Left lung (tissue), 10 donors: ENCODE measurements around the gene COL4A2. TPM values are rescaled to one million over a fixed set of nuclear protein-coding genes. Genes with fewer than 3 reads are reported as not detected.

ENCODE experiments used
- ATAC-seq: fragments of 200-7000 bp; cut with Tn5 transposase; one replicate; pipeline ENCODE4 v1.9.1; 2020; ENCODE audit warnings: moderate library complexity
- DNase-seq, 4 donors: peaks; one replicate each; pipeline ENCODE4 v3.0.0-alpha.2; 2013 to 2020
- H3K27ac ChIP-seq, 2 donors: fragments of 200-600 bp; sonication (generic) in 1 of 2; one replicate each; pipeline versions ENCODE4 v1.5.0 to v1.8.0; 2020 to 2021
- H3K27me3 ChIP-seq, 2 donors: fragments of 200-600 bp; sonication (generic) in 1 of 2; one replicate each; pipeline versions ENCODE4 v1.5.0 to v1.8.0; 2020 to 2021
- H3K36me3 ChIP-seq, 2 donors: fragments of 200-600 bp; sonication (generic) in 1 of 2; one replicate each; pipeline versions ENCODE4 v1.5.0 to v1.8.0; 2020 to 2021
- H3K4me1 ChIP-seq, 2 donors: fragments of 200-600 bp; one replicate each; pipeline ENCODE4 v1.8.0; 2021
- H3K4me3 ChIP-seq, 2 donors: fragments of 200-600 bp; sonication (generic) in 1 of 2; one replicate each; pipeline versions ENCODE4 v1.5.0 to v1.8.0; 2020 to 2021; ENCODE audit warnings: mild to moderate bottlenecking in 1 of 2
- H3K9me3 ChIP-seq, 2 donors: fragments of 200-600 bp; sonication (generic) in 1 of 2; one replicate each; pipeline versions ENCODE4 v1.5.0 to v1.8.0; 2020 to 2021
- intact Hi-C, 2 donors: fragments of 100-400 bp; cut with DNase I; formaldehyde crosslinking; loops; one replicate each; pipeline versions ENCODE4 v1.11.2 to v1.14.2; 2022
- polyA plus RNA-seq, 6 donors: library from polyadenylated mRNA; unstranded; fragments of 120-200 nt; gene quantifications; one replicate each; pipeline ENCODE4 v1.2.1, GENCODE V29; 2013; ENCODE audit not compliant: insufficient read length in 6 of 6
- total RNA-seq, 2 donors: library from RNA; stranded (reverse); fragmentation: NEBNext Ultra II Directional; extraction: Animal tissue kit (Norgen Biotek cat#: 25700); gene quantifications; one replicate each; pipeline ENCODE4 v1.2.1, GENCODE V29; 2021
- TF ChIP-seq, protein P1 (sequence below), 2 donors: fragments of 200-600 bp; sonication (generic) in 1 of 2; IDR thresholded peaks; one replicate each; pipeline versions ENCODE4 v1.5.0 to v1.8.0; 2021; ENCODE audit warnings: antibody characterized with exemption in 2 of 2
- donor health status: DM: no; HTN: yes; CAD: no.
- donor health status: DM: no; HTN: no; CAD: no.

COL4A2 gene
- total and polyA plus RNA-seq, 8 donors = 307 to 638 (median 395) TPM

- TF ChIP-seq, protein P1, sequence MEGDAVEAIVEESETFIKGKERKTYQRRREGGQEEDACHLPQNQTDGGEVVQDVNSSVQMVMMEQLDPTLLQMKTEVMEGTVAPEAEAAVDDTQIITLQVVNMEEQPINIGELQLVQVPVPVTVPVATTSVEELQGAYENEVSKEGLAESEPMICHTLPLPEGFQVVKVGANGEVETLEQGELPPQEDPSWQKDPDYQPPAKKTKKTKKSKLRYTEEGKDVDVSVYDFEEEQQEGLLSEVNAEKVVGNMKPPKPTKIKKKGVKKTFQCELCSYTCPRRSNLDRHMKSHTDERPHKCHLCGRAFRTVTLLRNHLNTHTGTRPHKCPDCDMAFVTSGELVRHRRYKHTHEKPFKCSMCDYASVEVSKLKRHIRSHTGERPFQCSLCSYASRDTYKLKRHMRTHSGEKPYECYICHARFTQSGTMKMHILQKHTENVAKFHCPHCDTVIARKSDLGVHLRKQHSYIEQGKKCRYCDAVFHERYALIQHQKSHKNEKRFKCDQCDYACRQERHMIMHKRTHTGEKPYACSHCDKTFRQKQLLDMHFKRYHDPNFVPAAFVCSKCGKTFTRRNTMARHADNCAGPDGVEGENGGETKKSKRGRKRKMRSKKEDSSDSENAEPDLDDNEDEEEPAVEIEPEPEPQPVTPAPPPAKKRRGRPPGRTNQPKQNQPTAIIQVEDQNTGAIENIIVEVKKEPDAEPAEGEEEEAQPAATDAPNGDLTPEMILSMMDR (IDR thresholded peaks at IDR 0.05) = no peak
- DNase-seq = no peak
- Histone ChIP-seq H3K4me3 (no peak overlapping the region), H3K27ac (no peak overlapping the region), H3K27me3 (no peaks in the 10 kb centered on the region), H3K9me3 (no peaks in the 10 kb centered on the region), H3K36me3 (peaks cover 0 to 19% of the 10 kb centered on the region in 2 donors), H3K4me1 (peaks cover 18 to 63% of the 10 kb centered on the region in 2 donors)
- peak; percentile 3 for ATAC-seq
- intact Hi-C loops = no loop called here
These were observed 247.2 kb downstream of the COL4A2 start for GRCh38 chr13:110554227-110554836.

GRCh38 chr13:110554946-110555345 is 247.9 kb downstream of the COL4A2 start:
- DNase-seq = no peak
- TF ChIP-seq, protein P1 (IDR thresholded peaks at IDR 0.05) = no peak
- Histone ChIP-seq H3K4me3 (no peak overlapping the region), H3K4me1 (peaks cover 18 to 69% of the 10 kb centered on the region in 2 donors), H3K9me3 (no peaks in the 10 kb centered on the region), H3K36me3 (peaks cover 0 to 22% of the 10 kb centered on the region in 2 donors), H3K27ac (peak overlapping the region in 1 of 2 donors; percentile 71), H3K27me3 (no peaks in the 10 kb centered on the region)
- intact Hi-C loops = no loop called here
- no peak for ATAC-seq

DNA sequence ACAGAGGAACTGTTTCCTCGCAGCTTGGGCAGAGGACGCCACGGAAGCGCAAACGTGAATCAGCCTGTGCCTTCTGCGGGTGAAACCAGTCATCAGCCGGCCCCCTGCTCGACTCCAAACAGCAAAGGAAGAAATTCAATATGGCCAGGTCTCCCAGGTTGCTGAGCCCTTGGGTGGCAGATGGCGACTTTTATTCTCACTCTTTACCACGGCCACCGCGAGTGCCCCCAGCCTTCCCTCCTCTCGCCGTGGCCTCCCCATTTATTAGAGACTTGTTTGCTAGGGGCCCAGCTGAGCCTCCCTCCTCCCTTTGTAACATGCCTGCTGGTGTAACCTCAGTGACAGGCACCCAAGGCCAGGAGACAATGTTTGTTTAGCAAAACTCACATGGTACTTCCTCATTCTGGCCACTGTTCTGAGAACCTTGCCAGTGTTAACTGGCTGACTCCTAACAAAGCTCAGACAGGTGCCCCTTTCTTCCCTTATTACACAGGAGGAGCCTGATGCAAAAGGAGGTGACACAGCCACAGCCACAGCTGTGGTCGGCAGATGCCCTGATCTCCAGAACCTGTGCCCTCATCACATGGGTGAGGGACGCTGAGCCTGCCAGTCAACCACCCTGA is 248.6 kb downstream of the COL4A2 start:
- peaks cover 0 to 22% of the 10 kb centered on the region in 2 donors for H3K36me3 ChIP-seq
- no peak overlapping the region for H3K4me3 ChIP-seq
- DNase-seq (peak in 1 of 4 donors; percentile 58), ATAC-seq (peak; percentile 49)
- TF ChIP-seq, protein P1 (IDR thresholded peaks at IDR 0.05) = no peak
- intact Hi-C loops = no loop called here
- H3K27ac ChIP-seq = peak overlapping the region; percentile 44 to 71
- no peaks in the 10 kb centered on the region for H3K9me3 ChIP-seq
- H3K27me3 ChIP-seq = no peaks in the 10 kb centered on the region
- H3K4me1 ChIP-seq = peaks cover 18 to 72% of the 10 kb centered on the region in 2 donors

GRCh38 chr13:110556224-110556606 is 249.1 kb downstream of the COL4A2 start:
- Histone ChIP-seq H3K27me3 (no peaks in the 10 kb centered on the region), H3K4me1 (peaks cover 18 to 67% of the 10 kb centered on the region in 2 donors), H3K9me3 (no peaks in the 10 kb centered on the region), H3K36me3 (peaks cover 0 to 22% of the 10 kb centered on the region in 2 donors), H3K4me3 (no peak overlapping the region), H3K27ac (peak overlapping the region; percentile 44 to 71)
- no peak for DNase-seq
- intact Hi-C loops = no loop called here
- peak; percentile 4 for ATAC-seq
- TF ChIP-seq, protein P1 (IDR thresholded peaks at IDR 0.05) = no peak

GRCh38 chr13:110557082-110557481 is 250.0 kb downstream of the COL4A2 start:
- intact Hi-C loops = no loop called here
- no peak for ATAC-seq
- Histone ChIP-seq H3K4me1 (peaks cover 18 to 65% of the 10 kb centered on the region in 2 donors), H3K9me3 (no peaks in the 10 kb centered on the region), H3K27me3 (no peaks in the 10 kb centered on the region), H3K4me3 (no peak overlapping the region), H3K27ac (no peak overlapping the region), H3K36me3 (peaks cover 0 to 22% of the 10 kb centered on the region in 2 donors)
- TF ChIP-seq, protein P1 (IDR thresholded peaks at IDR 0.05) = no peak
- no peak for DNase-seq
